CD4-positive, alpha-beta T cell treated with Interleukin-21 for 1 hour (primary cell): Measurements from ENCODE around the gene PARD3.
"Not testable (repeated sequence)": the region's sequence is repeated elsewhere in the genome, so short reads cannot be mapped to it uniquely, and the experiment has no call there.

Source experiments
- DNase-seq: peaks from one replicate; pipeline ENCODE4 v3.0.0-alpha.2; 2020

PARD3 gene

DNA sequence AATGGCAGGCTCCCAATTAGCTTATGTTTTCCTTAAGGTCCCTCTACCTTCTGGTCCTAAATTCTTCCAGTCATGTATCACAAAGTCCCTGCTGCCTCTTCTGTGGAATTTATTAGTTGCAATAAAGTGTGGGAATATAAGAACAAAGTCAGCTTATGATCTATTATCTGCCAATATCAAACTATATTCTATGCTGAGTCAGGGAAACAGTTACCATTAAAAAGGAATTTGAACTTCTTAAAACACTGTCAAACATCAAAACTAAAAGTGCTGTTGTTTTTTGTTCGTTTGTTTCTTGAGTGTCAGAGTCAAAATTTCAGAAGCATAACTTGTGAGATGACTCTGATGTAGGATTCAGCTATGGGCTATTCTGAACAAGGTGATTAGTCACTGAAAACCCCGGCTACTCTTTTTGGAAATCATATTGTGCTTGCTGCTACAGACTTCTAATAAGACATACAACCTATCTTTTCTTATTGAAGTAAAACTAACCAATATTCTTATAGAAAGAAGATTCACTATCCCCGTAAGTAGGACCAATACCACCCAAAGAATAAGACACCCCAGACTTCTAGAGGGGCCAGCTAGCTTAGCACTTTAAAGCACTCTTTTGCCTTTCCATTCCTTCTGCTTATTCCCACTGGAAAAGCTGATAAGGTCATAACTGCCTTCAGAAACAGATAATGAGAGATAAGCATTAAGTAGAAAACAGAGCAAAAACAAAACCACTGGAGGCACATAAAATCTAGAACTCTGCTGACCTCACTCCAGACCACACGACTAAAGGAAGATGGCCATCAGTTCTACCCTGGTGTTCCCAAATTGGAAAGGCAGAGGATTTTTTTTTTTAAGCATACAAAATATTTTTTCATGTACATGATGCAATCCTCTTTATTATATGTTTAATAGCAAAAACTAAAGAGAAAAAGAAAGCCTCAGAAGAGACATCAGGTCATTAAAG, 370.6 kb downstream of the PARD3 start:
- DNase-seq: no peak

DNA sequence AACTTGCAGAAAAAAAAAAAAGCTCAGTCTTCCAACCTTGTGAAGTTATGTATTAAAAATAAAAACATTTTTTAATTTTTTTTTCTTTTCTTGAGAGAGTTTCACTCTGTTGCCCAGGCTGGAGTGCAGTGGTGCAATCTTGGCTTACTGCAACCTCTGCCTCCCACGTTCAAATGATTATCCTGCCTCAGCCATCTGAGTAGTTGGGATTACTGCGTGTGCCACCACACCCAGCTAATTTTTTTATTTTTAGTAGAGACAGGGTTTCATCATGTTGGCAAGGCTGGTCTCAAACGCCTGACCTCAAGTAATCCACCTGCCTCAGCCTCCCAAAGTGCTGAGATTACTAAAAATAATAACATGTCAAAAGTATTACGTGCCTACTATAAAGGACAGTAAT, 375.7 kb downstream of the PARD3 start:
- DNase-seq: not testable (repeated sequence)

DNA sequence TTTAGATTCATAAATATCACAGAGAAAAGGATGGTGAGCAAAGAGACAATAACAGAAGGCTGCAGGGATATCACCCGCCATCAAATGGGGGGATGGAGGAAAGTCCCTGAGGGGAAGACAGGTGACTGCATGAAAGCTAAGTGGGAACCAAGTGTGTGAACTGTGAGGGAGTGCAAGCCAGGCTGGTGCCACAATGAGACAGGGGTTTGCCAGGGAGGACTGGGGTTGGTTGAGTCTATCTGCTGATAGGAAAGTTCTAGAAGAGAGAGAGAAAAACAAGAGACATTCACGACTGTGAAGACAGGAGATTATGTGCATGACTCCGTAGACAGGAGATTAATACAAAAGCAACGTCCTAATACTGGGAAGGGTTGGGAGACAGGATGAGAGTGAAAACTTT, 376.4 kb downstream of the PARD3 start:
- no peak for DNase-seq

DNA sequence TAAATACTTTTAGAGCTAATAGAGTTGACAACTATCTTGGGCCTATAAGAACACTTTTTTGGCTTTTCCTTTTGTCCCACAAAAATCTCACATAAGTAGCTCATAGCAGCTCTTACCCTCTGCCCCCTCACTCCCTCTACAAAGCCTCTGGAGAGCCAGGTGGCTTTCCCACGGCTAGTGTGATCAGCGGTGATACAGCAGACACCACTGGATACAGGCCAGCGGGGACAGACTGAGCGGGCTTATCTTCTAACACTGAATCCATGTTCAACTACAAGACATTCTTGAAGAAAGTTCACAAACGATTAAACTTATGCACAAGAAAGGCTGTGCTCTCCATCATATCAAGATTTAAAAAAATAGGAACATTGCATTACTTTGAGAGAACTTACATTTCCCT, 377.2 kb downstream of the PARD3 start:
- no peak for DNase-seq

DNA sequence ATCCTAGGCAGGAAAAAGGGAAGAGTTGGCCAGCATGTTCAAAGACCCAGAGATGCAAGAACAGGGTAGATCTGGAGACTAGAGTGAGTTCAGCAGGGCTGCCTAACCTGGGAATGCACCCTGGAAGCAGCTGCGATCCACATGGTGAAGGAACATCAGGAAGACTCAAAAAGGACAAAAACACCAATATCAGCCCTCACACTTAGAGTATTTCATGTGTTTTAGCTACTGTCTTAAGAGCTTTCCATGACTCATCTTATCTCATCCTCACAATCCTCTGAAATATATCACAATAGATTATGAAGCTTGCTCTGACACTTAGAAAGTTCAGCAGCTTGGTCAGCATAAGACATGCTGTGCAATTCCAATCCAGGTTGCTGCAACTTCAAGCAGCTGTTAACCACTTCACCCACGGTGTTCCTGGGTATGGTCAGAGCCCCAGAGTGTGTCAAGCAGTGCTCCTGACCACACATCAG, 380.9 kb downstream of the PARD3 start:
- no peak for DNase-seq

DNA sequence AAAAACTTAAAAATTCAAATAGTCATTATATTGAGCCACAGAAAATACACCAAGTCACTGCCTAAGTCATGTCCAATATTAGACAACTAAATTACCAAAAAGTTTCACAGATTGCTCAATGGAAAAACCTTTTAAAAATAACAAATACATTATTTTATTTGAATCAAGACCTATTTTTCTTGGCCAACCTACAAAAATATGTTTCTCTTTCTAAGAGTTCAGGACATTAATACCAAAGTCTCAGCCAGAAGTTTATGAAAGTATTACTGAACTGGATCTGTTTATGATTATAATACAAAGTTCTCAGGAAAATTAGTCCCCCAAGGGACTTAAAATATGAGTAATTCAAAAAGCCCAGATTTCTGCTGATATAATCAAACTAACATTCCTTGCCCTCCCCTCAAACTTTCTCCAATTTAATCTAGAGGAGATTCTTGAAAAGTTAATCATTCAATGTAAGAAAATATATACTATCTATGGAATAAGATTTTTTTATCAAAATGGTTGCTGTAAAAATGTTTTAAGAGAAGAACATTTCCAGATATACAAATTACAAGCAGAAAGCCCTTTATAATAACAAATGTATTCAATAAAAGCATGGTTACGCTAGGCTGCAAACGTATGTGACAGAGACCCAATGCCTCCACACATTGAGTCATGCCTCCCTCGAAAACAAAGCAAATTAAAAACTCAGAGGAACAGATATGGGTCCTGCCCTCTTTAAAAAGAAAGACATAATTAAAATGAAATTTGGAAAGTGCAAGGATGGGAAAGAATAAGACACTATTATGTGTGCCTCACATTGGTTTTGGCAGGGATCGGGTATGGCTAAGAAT, 381.6 kb downstream of the PARD3 start:
- no peak for DNase-seq

DNA sequence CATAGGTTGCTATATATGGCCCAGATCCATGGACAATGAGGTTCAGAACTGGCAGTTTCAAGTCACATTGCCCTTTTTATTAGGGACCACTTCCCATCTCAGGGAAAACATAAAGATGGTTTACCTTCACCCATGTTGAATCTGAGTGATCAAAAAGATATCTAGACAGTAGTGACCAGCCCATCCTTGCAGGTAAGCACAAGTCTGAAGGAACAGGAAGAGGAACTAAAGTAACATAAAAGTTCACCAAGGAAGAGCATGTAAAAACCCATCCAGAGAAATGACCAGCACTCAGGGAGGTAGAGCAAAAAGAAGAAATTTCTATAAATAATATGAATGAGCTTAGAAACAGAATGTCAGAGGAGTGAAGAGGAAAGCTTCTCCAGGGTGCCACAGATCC, 382.5 kb downstream of the PARD3 start:
- DNase-seq: no peak

DNA sequence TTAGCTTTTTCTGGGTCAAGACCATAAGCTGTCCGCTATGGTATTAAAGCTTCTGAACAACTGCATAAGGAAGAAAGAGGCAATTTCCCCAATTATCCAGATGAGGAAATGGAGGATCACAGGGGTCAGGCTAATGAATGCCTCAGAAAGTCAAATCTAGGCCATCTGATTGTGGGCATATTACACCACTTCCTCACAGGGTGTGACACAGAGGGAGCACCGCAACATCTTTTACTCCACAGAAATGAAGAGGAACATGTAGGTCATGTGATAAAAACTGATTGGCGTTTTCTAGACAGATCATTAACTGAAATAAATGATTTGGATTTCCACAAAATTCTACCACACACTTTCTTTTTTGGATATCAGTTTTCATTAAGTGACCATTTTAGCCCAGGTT, 384.4 kb downstream of the PARD3 start:
- DNase-seq: no peak

DNA sequence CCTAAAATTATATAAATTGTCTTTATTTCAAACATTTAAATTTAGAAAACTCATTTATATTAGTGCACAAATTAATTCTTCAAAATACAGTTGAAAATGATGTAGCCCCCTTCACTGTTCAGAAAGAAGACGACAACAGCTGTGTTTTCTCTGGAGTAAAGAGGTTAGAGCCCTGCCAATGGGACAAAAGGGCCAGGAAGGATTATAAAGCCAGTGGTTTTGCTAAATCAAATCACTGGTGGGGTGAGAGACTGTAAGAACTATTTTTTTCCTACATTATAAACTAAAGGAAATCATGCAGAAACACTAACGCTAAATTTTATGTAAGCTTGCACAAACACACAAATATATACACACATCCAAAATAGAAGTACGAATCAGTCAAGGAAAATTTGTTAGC, 386.6 kb downstream of the PARD3 start:
- DNase-seq: no peak

DNA sequence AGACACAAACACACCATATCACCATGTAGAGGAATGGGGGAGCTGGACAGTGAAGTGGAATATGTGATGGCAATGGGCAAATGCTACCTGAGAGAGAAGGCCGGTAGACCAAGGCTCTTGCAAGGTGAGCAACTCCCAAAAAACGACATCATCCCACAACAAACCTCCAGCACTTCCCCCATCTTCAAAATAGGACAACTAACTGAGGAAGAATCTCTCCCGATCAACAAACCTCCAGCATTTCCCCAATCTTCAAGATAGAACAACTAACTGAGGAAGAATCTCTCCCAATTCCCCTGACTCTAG, 387.2 kb downstream of the PARD3 start:
- DNase-seq: no peak

DNA sequence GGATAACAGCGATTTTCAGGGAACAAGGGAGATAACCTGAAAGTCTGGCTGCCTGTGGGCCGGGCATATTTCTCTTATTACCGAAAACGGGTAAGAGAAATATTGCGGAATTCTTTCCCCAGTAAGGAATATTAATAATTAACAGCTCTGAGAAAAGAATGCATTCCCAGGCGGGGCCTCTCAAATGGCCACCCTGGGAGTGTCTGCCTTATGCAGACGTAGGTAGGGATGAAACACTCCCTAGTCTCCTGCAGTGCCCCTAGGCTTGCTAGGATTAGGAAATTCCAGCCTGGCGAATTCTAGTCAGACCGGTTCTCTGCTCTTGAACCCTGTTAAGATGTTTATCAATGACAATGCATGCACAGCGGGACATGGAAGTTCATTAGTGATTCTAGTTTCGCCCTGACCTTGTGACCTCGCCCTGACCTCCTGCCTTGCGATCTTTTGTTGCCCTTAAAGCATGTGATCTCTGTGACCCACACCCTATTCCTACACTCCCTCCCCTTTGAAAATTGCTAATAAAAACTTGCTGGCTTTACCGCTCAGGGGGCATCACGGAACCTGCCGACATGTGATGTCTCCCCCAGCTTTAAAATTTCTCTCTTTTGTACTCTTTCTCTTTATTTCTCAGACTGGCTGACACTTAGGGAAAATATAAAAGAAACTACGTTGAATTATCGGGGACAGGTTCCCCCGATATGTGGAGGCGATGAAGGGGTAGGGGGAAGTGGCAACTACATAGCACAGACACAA, 387.8 kb downstream of the PARD3 start:
- not testable (repeated sequence) for DNase-seq

DNA sequence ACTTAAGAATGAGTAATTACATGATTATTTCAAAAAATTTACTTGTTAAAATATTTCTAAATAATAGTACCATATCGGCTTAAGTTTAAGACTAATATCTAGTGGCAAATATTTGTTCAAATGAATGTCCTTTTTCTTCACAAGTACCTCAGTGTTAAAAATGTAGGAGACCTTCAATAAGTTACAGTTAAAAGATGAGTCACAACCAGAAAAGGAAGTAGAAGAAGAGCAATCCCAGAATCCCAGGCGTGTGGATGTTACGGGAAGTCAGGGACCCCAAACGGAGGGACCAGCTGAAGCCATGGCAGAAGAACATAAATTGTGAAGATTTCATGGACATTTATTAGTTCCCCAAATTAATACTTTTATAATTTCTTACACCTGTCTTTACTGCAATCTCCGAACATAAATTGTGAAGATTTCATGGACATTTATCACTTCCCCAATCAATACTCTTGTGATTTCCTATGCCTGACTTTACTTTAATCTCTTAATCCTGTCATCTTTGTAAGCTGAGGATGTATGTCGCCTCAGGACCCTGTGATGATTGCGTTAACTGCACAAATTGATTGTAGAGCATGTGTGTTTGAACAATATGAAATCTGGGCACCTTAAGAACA, 388.4 kb downstream of the PARD3 start:
- not testable (repeated sequence) for DNase-seq

DNA sequence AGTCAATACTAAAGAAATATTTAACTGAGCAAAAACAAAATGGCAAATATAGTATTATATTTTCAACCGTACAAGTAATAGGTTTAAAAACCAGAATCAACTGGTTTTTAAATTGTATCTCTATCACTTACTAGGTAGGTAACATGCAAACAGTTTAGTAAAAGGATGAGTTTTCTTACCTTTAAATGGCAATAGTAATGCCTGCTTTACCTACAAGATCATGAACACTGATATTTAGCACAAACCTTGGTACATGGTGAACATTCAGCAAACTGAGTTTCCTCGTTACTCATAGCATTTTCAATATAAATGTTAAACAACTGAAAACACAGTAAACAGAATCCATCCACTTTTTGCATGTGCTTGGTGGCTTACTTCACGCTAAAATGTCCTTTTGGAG, 389.1 kb downstream of the PARD3 start:
- no peak for DNase-seq

DNA sequence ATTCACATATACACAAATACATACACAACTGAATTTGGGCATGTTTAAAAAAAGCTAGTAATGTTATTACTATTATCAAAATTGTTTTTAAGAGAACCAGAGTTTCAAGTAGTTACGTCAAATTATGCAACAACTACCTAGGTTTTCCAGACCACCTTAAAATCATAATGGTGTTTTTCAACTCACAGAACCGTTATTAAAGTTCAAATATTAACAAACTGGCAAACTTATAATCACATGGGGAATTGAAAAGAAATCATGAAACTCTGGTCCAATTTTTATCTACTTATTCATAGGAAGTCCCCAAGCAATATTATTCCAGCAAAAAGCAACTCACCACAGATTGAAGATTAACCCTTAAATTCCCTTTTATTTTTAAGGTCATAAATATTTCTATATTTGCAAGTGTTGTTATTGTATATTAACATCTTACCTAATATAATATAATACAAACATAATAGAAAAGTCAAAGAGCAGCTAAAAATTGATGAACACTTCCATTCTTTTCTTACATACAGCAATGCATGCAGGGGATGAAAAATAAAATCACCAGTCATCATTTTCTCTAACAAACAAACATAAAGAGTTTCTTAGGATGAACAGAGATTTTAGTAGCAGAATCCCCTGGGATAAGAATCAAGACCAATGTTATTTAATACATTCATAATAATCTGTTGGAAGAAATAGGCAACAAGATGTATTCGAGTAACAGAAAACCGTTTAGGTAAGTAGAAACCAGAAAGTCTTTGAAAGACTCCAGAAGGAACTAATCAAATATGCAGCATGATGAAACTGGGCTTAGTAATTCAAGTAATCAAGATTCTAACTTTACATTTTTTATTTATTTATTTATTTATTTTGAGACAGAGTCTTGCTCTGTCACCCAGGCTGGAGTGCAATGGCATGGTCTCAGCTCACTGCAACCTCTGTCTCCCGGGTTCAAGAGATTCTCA, 391.1 kb downstream of the PARD3 start:
- no peak for DNase-seq

DNA sequence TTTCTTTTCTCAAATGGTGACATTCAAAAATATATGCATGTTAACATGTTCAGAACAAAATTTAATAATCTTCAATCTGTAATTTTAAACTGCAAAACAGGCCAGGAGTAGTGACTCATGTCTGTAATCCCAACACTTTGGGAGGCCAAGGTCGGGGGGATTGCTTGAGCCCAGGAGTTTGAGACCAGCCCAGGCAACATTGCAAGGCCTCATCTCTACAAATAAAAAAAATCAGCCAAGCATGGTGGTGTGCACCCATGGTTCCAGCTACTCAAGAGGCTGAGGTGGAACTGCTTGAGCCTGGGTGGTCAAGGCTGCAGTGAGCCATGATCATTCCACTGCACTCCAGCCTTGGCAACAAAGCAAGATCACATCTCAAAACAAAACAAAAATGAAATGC, 394.3 kb downstream of the PARD3 start:
- DNase-seq: no peak

DNA sequence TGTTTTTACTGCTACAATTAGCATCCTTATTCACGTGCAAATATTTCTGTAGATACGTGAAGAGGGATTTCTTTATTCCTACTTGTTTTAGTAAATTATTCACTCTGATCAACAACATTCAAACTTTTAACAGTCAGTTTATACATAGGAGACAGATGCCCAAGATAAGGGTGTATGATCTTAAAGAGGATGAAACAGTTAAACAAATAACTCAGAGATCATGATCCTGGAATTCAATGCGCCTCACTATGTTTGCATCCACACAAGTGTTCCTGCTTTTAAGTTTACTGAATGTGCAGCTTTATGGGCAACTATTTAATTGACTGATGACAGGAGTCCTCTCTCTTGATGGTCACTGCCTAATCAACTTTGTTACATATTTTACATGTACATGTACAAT, 394.8 kb downstream of the PARD3 start:
- no peak for DNase-seq

DNA sequence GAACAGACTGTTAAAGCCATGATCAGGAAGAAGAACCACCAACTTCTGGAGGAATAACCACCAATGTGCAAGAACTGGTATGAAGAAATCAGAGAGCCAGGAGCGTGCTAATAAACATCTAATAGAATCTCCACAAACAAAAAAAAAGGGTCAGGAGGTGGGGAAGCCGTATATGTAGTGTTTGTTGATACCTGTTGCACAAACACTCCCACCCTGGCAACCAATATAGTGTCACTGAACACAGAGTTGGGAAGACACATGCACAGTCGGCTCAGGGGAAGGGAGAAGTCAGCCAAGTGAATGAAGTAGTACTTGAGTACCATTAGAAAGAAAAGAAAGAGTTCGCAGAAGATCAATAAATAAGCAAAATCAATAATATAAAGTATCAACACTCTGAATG, 400.1 kb downstream of the PARD3 start:
- DNase-seq: no peak

DNA sequence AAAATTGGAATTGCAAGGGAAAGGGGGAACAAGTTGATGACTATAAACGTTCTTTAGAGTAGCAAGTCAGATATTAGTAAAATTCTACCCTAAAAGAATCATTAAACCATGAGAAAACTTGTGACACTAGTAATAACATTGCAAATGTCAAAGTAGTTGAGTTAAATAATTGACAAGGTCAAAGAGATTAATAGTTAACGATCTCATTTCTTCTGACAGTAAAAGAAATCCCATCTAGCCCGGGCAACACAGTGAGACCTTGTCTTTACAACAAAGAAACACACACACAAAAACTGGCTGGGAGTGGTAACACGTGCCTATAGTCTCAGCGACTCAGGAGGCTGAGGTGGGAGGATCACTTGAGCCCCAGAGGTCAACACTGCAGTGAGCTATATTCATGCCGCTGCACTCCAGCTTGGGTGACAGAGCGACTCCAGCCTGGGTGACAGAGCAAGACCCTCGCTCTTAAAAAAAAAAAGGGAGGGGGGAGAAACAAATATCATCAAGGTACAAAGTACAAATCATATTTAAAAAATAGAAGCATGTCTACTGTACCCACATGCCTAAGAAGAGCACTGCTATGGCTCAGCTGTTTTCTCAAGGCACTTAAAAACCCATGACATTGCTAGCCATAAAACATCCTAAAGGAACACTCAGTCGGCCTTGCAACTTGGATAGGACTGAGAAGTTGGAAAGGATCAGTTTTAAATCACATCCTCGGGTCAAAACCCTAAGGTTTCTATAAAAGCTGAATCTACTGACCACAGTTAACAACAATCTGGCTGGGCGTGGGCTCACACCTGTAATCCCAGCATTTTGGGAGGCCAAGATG, 401.1 kb downstream of the PARD3 start:
- DNase-seq: no peak

DNA sequence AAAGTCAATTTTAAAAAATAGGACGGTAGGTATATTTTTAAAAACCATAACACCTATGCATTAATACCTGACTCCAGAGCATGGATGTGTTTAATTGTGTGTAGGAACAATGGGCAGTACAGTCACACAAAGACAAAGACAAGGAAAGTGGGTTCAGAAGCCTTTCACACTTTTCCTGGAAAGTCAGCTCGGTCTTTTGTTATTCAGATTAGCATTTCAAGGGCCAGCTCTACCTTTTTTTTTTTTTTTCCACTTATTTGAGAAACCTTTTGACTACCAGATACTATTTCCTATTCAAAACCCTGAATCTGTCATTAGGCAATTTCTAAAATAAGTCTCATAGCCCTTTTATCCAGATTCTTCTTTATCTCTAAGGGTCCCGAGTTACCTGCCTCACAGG, 401.9 kb downstream of the PARD3 start:
- DNase-seq: no peak

DNA sequence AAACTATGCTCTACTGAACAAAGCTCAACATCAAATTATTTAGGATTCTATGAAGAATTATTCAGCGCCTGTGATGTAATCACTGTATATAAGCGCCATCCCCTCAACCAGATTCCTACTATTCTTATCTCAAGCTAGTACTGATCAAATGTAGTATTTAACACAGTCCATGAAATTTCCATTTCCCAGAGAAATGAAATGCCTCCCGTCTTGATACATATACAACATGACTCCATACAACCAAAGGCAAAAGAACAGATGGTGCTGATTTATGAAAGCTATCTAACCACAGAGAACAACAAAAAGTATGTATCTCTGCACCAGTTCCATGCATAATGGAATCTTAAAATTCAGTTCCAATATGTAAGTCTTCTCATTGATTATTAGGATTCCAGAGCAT, 406.1 kb downstream of the PARD3 start:
- DNase-seq: no peak

DNA sequence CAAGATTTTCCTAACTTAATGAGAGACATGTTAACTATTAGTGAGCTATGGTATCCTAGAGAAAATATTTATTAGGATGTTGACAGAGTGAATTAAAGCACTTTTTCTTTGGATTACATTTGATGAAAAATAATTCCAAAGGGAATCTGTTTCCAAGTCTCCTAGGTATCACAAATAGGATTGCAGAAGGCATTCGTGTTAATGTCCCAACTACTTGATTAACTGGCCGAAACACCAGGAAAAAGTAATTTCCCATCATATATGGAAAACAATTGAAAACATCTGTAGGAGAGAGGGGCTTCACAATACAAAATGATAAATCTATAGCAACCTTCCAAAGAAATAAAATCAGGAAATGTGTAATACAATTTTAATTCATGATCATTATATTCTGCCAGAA, 406.7 kb downstream of the PARD3 start:
- no peak for DNase-seq
